SKM-1 treated with dmso at 0.1 percent for 144 hours (cell line): Measurements from ENCODE around the gene DRC3.
"Not testable (repeated sequence)": the region's sequence is repeated elsewhere in the genome, so short reads cannot be mapped to it uniquely, and the experiment has no call there.

Source experiments
- DNase-seq: peaks from one replicate; lab custom pipeline; 2025; ENCODE audit not compliant: unreplicated experiment; lab: John Stamatoyannopoulos, UW

DRC3 gene

GRCh38 chr17:17989618-17990017 lies 17.0 kb downstream of the DRC3 start:
- no peak for DNase-seq

- DNase-seq: no peak
These were observed 17.6 kb downstream of the DRC3 start for GRCh38 chr17:17990282-17990681.

GRCh38 chr17:17993366-17993765 lies 20.7 kb downstream of the DRC3 start:
- DNase-seq: no peak

GRCh38 chr17:17993852-17994251 lies 21.2 kb downstream of the DRC3 start:
- no peak for DNase-seq

GRCh38 chr17:17994271-17995069 lies 21.8 kb downstream of the DRC3 start:
- DNase-seq: no peak

GRCh38 chr17:17995887-17996286 lies 23.2 kb downstream of the DRC3 start:
- DNase-seq: not testable (repeated sequence)

- no peak for DNase-seq
These were observed 26.3 kb downstream of the DRC3 start for GRCh38 chr17:17998934-17999333.

GRCh38 chr17:17999364-18000029 lies 26.8 kb downstream of the DRC3 start:
- no peak for DNase-seq

- no peak for DNase-seq
These were observed 27.4 kb downstream of the DRC3 start for GRCh38 chr17:18000030-18000408.

- DNase-seq: no peak
These were observed 29.5 kb downstream of the DRC3 start for GRCh38 chr17:18002171-18002570.

GRCh38 chr17:18004345-18004744 lies 31.7 kb downstream of the DRC3 start:
- no peak for DNase-seq

- no peak for DNase-seq
These were observed 32.2 kb downstream of the DRC3 start for GRCh38 chr17:18004884-18005305.

- no peak for DNase-seq
These were observed 32.8 kb downstream of the DRC3 start for GRCh38 chr17:18005496-18005895.

- no peak for DNase-seq
These were observed 34.0 kb downstream of the DRC3 start for GRCh38 chr17:18006495-18007239.

GRCh38 chr17:18008496-18009268 lies 36.0 kb downstream of the DRC3 start:
- no peak for DNase-seq

- no peak for DNase-seq
These were observed 37.2 kb downstream of the DRC3 start for GRCh38 chr17:18009609-18010420.

- no peak for DNase-seq
These were observed 38.6 kb downstream of the DRC3 start for GRCh38 chr17:18011286-18011685.

GRCh38 chr17:18014006-18014405 lies 41.3 kb downstream of the DRC3 start:
- DNase-seq: no peak

- no peak for DNase-seq
These were observed 42.9 kb downstream of the DRC3 start for GRCh38 chr17:18015593-18015992.

- no peak for DNase-seq
These were observed 43.8 kb downstream of the DRC3 start for GRCh38 chr17:18016426-18016825.
